ENCODE results near the gene TOMT.
A peak's percentile ranks its signal among the peaks of the same experiment; 100 is the strongest.

TOMT gene

DNA sequence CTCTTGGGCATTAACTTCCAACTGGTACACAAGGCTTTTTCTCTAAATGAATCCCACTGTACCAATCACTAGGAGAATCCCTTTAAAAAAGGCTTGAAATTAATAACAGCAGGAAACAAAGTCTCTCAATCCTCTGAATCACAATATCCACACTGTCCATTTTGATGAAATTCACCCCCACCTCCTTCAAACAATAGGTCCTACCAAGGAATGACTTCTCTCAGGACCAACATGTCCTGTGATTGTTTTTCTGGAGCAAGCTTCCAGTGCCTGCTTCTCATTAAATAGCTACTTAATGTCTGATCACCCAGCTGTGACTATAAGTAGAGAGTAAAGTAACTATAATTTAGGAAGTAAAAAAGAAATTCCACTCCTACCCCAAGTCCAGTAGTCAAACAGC, 38.5 kb upstream of the TOMT start:
- ATAC-seq = no peak
- TF ChIP-seq ZNF565 (CRISPR knock-in tag; conservative IDR thresholded peaks at IDR 0.05; ENCODE audit: low read depth) (no peak), ZNF70 (CRISPR knock-in tag; IDR thresholded peaks at IDR 0.05) (no peak)

DNA sequence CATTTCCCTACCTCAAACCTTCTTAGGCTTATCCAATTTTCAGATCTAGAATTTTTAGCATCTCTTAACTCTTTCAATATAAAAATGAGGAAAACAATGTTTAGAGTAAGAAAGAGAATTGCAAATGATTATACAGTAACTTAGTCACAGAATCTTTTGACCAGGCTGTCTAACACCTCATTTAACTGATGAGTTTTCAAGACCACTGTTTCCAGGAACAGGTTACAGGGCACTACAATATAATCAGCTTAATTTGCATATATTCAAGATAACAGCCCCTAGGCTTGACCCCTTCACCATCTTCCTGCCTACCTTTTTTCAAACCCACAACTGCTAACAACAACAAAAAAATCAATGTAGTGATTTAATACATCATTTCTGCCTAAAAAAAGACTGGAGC, 38.0 kb upstream of the TOMT start:
- no peak for ATAC-seq
- TF ChIP-seq GLIS3 (CRISPR knock-in tag; IDR thresholded peaks at IDR 0.05) = no peak
- TF ChIP-seq, protein P1, sequence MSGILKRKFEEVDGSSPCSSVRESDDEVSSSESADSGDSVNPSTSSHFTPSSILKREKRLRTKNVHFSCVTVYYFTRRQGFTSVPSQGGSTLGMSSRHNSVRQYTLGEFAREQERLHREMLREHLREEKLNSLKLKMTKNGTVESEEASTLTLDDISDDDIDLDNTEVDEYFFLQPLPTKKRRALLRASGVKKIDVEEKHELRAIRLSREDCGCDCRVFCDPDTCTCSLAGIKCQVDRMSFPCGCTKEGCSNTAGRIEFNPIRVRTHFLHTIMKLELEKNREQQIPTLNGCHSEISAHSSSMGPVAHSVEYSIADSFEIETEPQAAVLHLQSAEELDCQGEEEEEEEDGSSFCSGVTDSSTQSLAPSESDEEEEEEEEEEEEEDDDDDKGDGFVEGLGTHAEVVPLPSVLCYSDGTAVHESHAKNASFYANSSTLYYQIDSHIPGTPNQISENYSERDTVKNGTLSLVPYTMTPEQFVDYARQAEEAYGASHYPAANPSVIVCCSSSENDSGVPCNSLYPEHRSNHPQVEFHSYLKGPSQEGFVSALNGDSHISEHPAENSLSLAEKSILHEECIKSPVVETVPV (CRISPR knock-in tag; IDR thresholded peaks at IDR 0.05) = no peak
- no peak for TF ChIP-seq BACH2 (CRISPR knock-in tag; IDR thresholded peaks at IDR 0.05; ENCODE audit: borderline replicate concordance)
- TF ChIP-seq ESRRG (CRISPR knock-in tag; IDR thresholded peaks at IDR 0.05) = no peak
- no peak for TF ChIP-seq TCF4 (CRISPR knock-in tag; IDR thresholded peaks at IDR 0.05; ENCODE audit: borderline replicate concordance)
- no peak for TF ChIP-seq ZC3H10 (CRISPR knock-in tag; IDR thresholded peaks at IDR 0.05)
- TF ChIP-seq, protein P2, sequence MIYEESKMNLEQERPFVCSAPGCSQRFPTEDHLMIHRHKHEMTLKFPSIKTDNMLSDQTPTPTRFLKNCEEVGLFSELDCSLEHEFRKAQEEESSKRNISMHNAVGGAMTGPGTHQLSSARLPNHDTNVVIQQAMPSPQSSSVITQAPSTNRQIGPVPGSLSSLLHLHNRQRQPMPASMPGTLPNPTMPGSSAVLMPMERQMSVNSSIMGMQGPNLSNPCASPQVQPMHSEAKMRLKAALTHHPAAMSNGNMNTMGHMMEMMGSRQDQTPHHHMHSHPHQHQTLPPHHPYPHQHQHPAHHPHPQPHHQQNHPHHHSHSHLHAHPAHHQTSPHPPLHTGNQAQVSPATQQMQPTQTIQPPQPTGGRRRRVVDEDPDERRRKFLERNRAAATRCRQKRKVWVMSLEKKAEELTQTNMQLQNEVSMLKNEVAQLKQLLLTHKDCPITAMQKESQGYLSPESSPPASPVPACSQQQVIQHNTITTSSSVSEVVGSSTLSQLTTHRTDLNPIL (CRISPR knock-in tag; IDR thresholded peaks at IDR 0.05; ENCODE audit: low read depth) = no peak
- TF ChIP-seq CSDC2 (CRISPR knock-in tag; IDR thresholded peaks at IDR 0.05) = no peak
- TF ChIP-seq OSR1 (CRISPR knock-in tag; IDR thresholded peaks at IDR 0.05) = no peak
- no peak for TF ChIP-seq ARNTL (CRISPR knock-in tag; IDR thresholded peaks at IDR 0.05; ENCODE audit: borderline replicate concordance, low read depth)
- TF ChIP-seq ZNF565 (CRISPR knock-in tag; conservative IDR thresholded peaks at IDR 0.05; ENCODE audit: low read depth) = no peak
- no peak for TF ChIP-seq ZFP30 (CRISPR knock-in tag; IDR thresholded peaks at IDR 0.05)
- no peak for TF ChIP-seq SNAI2 (CRISPR knock-in tag; IDR thresholded peaks at IDR 0.05)

DNA sequence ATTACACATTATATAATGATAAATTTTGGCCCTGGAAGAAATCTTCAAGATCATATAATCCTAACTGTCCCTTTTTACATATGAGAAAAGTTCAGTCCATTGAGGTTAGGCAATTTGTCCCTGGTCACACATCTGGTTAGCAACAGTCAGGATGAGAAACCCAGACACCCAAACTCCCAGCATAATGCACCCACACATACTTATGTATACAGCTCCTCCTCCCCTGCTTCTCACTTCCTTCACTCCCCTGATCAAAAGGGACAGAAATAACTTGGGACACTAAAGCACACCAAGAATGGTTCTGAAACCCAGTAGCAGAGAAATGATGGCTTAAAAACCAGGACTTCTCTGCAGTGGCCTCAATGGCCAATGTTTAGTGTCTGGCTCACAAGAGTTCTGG, 36.5 kb upstream of the TOMT start:
- TF ChIP-seq, protein P2 (CRISPR knock-in tag; IDR thresholded peaks at IDR 0.05; ENCODE audit: low read depth) = no peak
- no peak for TF ChIP-seq ISL1 (CRISPR knock-in tag; IDR thresholded peaks at IDR 0.05)
- TF ChIP-seq ARNTL (CRISPR knock-in tag; IDR thresholded peaks at IDR 0.05; ENCODE audit: borderline replicate concordance, low read depth) = no peak
- TF ChIP-seq TCF4 (CRISPR knock-in tag; IDR thresholded peaks at IDR 0.05; ENCODE audit: borderline replicate concordance) = no peak
- no peak for TF ChIP-seq PPARA (CRISPR knock-in tag; IDR thresholded peaks at IDR 0.05; ENCODE audit: borderline replicate concordance)
- no peak for TF ChIP-seq GLIS3 (CRISPR knock-in tag; IDR thresholded peaks at IDR 0.05)
- TF ChIP-seq ZC3H10 (CRISPR knock-in tag; IDR thresholded peaks at IDR 0.05) = no peak
- TF ChIP-seq, protein P1 (CRISPR knock-in tag; IDR thresholded peaks at IDR 0.05) = no peak
- TF ChIP-seq TOX (CRISPR knock-in tag; IDR thresholded peaks at IDR 0.05; ENCODE audit: borderline replicate concordance) = no peak
- TF ChIP-seq CSDC2 (CRISPR knock-in tag; IDR thresholded peaks at IDR 0.05) = no peak
- no peak for TF ChIP-seq BACH2 (CRISPR knock-in tag; IDR thresholded peaks at IDR 0.05; ENCODE audit: borderline replicate concordance)
- TF ChIP-seq, protein P3, sequence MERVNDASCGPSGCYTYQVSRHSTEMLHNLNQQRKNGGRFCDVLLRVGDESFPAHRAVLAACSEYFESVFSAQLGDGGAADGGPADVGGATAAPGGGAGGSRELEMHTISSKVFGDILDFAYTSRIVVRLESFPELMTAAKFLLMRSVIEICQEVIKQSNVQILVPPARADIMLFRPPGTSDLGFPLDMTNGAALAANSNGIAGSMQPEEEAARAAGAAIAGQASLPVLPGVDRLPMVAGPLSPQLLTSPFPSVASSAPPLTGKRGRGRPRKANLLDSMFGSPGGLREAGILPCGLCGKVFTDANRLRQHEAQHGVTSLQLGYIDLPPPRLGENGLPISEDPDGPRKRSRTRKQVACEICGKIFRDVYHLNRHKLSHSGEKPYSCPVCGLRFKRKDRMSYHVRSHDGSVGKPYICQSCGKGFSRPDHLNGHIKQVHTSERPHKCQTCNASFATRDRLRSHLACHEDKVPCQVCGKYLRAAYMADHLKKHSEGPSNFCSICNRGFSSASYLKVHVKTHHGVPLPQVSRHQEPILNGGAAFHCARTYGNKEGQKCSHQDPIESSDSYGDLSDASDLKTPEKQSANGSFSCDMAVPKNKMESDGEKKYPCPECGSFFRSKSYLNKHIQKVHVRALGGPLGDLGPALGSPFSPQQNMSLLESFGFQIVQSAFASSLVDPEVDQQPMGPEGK (CRISPR knock-in tag; IDR thresholded peaks at IDR 0.05; ENCODE audit: borderline replicate concordance) = no peak
- TF ChIP-seq ZNF565 (CRISPR knock-in tag; conservative IDR thresholded peaks at IDR 0.05; ENCODE audit: low read depth) = no peak
- TF ChIP-seq SNAI2 (CRISPR knock-in tag; IDR thresholded peaks at IDR 0.05) = no peak
- no peak for TF ChIP-seq ZFP3 (CRISPR knock-in tag; IDR thresholded peaks at IDR 0.05)
- ATAC-seq = no peak

DNA sequence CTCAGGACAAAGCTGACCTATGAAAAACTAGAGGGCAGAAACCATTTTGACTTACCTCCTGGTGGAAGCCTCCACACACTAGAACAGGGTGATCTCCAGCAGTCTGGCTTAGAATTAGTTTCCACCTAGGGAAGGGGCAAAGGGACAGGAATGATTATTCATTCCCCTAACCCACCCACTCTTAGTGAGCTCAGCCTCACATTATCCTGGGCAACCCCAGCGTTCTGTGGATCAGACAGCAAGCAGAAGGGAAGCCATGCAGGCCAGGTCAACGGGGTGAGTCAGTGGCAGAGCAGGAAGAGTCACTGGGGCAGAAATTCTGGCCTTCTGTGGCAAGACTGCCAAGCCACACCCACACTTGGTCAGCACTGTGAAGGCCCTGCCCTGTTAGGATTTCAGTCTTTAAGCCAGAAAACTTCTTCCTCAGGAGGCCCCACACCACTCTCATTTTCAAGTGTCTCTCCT, 35.9 kb upstream of the TOMT start:
- ATAC-seq = peak; percentile 94
- TF ChIP-seq CSDC2 (CRISPR knock-in tag; IDR thresholded peaks at IDR 0.05) (no peak), RARB (CRISPR knock-in tag; IDR thresholded peaks at IDR 0.05) (no peak), ARNTL (CRISPR knock-in tag; IDR thresholded peaks at IDR 0.05; ENCODE audit: borderline replicate concordance, low read depth) (no peak), OSR1 (CRISPR knock-in tag; IDR thresholded peaks at IDR 0.05) (no peak), ZFP3 (CRISPR knock-in tag; IDR thresholded peaks at IDR 0.05) (peak; percentile 75), SNAI2 (CRISPR knock-in tag; IDR thresholded peaks at IDR 0.05) (0 out of 2 replicates have a peak, but pooled peaks have one; percentile 64)
- TF ChIP-seq, protein P4, sequence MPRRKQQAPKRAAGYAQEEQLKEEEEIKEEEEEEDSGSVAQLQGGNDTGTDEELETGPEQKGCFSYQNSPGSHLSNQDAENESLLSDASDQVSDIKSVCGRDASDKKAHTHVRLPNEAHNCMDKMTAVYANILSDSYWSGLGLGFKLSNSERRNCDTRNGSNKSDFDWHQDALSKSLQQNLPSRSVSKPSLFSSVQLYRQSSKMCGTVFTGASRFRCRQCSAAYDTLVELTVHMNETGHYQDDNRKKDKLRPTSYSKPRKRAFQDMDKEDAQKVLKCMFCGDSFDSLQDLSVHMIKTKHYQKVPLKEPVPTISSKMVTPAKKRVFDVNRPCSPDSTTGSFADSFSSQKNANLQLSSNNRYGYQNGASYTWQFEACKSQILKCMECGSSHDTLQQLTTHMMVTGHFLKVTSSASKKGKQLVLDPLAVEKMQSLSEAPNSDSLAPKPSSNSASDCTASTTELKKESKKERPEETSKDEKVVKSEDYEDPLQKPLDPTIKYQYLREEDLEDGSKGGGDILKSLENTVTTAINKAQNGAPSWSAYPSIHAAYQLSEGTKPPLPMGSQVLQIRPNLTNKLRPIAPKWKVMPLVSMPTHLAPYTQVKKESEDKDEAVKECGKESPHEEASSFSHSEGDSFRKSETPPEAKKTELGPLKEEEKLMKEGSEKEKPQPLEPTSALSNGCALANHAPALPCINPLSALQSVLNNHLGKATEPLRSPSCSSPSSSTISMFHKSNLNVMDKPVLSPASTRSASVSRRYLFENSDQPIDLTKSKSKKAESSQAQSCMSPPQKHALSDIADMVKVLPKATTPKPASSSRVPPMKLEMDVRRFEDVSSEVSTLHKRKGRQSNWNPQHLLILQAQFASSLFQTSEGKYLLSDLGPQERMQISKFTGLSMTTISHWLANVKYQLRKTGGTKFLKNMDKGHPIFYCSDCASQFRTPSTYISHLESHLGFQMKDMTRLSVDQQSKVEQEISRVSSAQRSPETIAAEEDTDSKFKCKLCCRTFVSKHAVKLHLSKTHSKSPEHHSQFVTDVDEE (CRISPR knock-in tag; IDR thresholded peaks at IDR 0.05) = no peak
- TF ChIP-seq, protein P1 (CRISPR knock-in tag; IDR thresholded peaks at IDR 0.05) = no peak

All from SK-N-SH treated with all-trans-retinoic acid at 6 μM for 48 hours (cell line).